Activated T-cell treated with anti-CD3 and anti-CD28 coated beads, Interleukin-2, amount 50 U/mL, for 24 hours (primary cell): ENCODE data around the gene DDI1.
"Not testable (repeated sequence)": the region's sequence is repeated elsewhere in the genome, so short reads cannot be mapped to it uniquely, and the experiment has no call there.

ENCODE experiments used
- DNase-seq: peaks from one replicate; pipeline ENCODE4 v3.0.0-alpha.2; 2020
- H3K27ac Mint-ChIP-seq: 2 replicates; pipeline ENCODE4 v1.8.0; 2020; ENCODE audit warnings: mild to moderate bottlenecking, mixed read lengths
- H3K27me3 Mint-ChIP-seq: 2 replicates; pipeline ENCODE4 v1.8.0; 2020; ENCODE audit warnings: mixed read lengths
- H3K36me3 Mint-ChIP-seq: 2 replicates; pipeline ENCODE4 v1.8.0; 2020; ENCODE audit warnings: low read depth, mixed read lengths
- H3K4me1 Mint-ChIP-seq: 2 replicates; pipeline ENCODE4 v1.8.0; 2020; ENCODE audit warnings: low read depth, mixed read lengths
- H3K4me3 Mint-ChIP-seq: 2 replicates; pipeline ENCODE4 v1.8.0; 2020; ENCODE audit warnings: mild to moderate bottlenecking, moderate library complexity, mixed read lengths
- H3K9me3 Mint-ChIP-seq: 2 replicates; pipeline ENCODE4 v1.8.0; 2020; ENCODE audit warnings: mixed read lengths

DDI1 gene

GRCh38 chr11:104011044-104011443 is 25.4 kb upstream of the DDI1 start:
- H3K9me3 Mint-ChIP-seq = no peaks in the 10 kb centered on the region
- peaks cover 2% of the 10 kb centered on the region for H3K4me1 Mint-ChIP-seq
- H3K27me3 Mint-ChIP-seq = no peaks in the 10 kb centered on the region
- no peak for DNase-seq
- no peak overlapping the region for H3K4me3 Mint-ChIP-seq
- no peaks in the 10 kb centered on the region for H3K36me3 Mint-ChIP-seq
- H3K27ac Mint-ChIP-seq = no peak overlapping the region

- Mint-ChIP-seq H3K4me1 (peaks cover 3% of the 10 kb centered on the region), H3K4me3 (no peak overlapping the region), H3K27ac (no peak overlapping the region), H3K27me3 (no peaks in the 10 kb centered on the region), H3K9me3 (no peaks in the 10 kb centered on the region), H3K36me3 (no peaks in the 10 kb centered on the region)
- DNase-seq = no peak
Measured at GRCh38 chr11:104015649-104016415, 20.6 kb upstream of the DDI1 start.

GRCh38 chr11:104024572-104024971 is 11.9 kb upstream of the DDI1 start:
- H3K27ac Mint-ChIP-seq = no peak overlapping the region
- H3K9me3 Mint-ChIP-seq = no peaks in the 10 kb centered on the region
- no peaks in the 10 kb centered on the region for H3K4me1 Mint-ChIP-seq
- no peak overlapping the region for H3K4me3 Mint-ChIP-seq
- no peaks in the 10 kb centered on the region for H3K27me3 Mint-ChIP-seq
- H3K36me3 Mint-ChIP-seq = no peaks in the 10 kb centered on the region
- DNase-seq = no peak

- Mint-ChIP-seq H3K9me3 (no peaks in the 10 kb centered on the region), H3K27me3 (no peaks in the 10 kb centered on the region), H3K27ac (no peak overlapping the region), H3K4me1 (no peaks in the 10 kb centered on the region), H3K4me3 (no peak overlapping the region), H3K36me3 (no peaks in the 10 kb centered on the region)
- no peak for DNase-seq
Measured at GRCh38 chr11:104028476-104029263, 7.8 kb upstream of the DDI1 start.

- Mint-ChIP-seq H3K36me3 (no peaks in the 10 kb centered on the region), H3K27me3 (no peaks in the 10 kb centered on the region), H3K27ac (no peak overlapping the region), H3K4me1 (no peaks in the 10 kb centered on the region), H3K4me3 (no peak overlapping the region), H3K9me3 (no peaks in the 10 kb centered on the region)
- DNase-seq = no peak
Measured at GRCh38 chr11:104033134-104033533, 3.3 kb upstream of the DDI1 start.

GRCh38 chr11:104033561-104033960 is 2.9 kb upstream of the DDI1 start:
- Mint-ChIP-seq H3K4me1 (no peaks in the 10 kb centered on the region), H3K9me3 (no peaks in the 10 kb centered on the region), H3K4me3 (no peak overlapping the region), H3K36me3 (no peaks in the 10 kb centered on the region), H3K27ac (no peak overlapping the region), H3K27me3 (no peaks in the 10 kb centered on the region)
- no peak for DNase-seq

- Mint-ChIP-seq H3K36me3 (no peaks in the 10 kb centered on the region), H3K4me1 (no peaks in the 10 kb centered on the region), H3K4me3 (no peak overlapping the region), H3K9me3 (no peaks in the 10 kb centered on the region), H3K27me3 (no peaks in the 10 kb centered on the region), H3K27ac (no peak overlapping the region)
- DNase-seq = no peak
Measured at GRCh38 chr11:104036995-104037394, 555 bp downstream of the DDI1 start.

GRCh38 chr11:104041792-104042191 is 5.4 kb downstream of the DDI1 start:
- no peaks in the 10 kb centered on the region for H3K9me3 Mint-ChIP-seq
- H3K27ac Mint-ChIP-seq = no peak overlapping the region
- H3K36me3 Mint-ChIP-seq = no peaks in the 10 kb centered on the region
- H3K27me3 Mint-ChIP-seq = no peaks in the 10 kb centered on the region
- no peak for DNase-seq
- H3K4me3 Mint-ChIP-seq = no peak overlapping the region
- H3K4me1 Mint-ChIP-seq = no peaks in the 10 kb centered on the region

- DNase-seq = no peak
- no peaks in the 10 kb centered on the region for H3K4me1 Mint-ChIP-seq
- no peak overlapping the region for H3K27ac Mint-ChIP-seq
- no peaks in the 10 kb centered on the region for H3K36me3 Mint-ChIP-seq
- H3K9me3 Mint-ChIP-seq = no peaks in the 10 kb centered on the region
- H3K27me3 Mint-ChIP-seq = no peaks in the 10 kb centered on the region
- no peak overlapping the region for H3K4me3 Mint-ChIP-seq
Measured at GRCh38 chr11:104043142-104043541, 6.7 kb downstream of the DDI1 start.

GRCh38 chr11:104043678-104044239 is 7.3 kb downstream of the DDI1 start:
- no peak for DNase-seq
- H3K36me3 Mint-ChIP-seq = no peaks in the 10 kb centered on the region
- H3K4me3 Mint-ChIP-seq = no peak overlapping the region
- no peaks in the 10 kb centered on the region for H3K27me3 Mint-ChIP-seq
- H3K4me1 Mint-ChIP-seq = no peaks in the 10 kb centered on the region
- H3K9me3 Mint-ChIP-seq = no peaks in the 10 kb centered on the region
- no peak overlapping the region for H3K27ac Mint-ChIP-seq

GRCh38 chr11:104046331-104046730 is 9.9 kb downstream of the DDI1 start:
- Mint-ChIP-seq H3K36me3 (no peaks in the 10 kb centered on the region), H3K27me3 (no peaks in the 10 kb centered on the region), H3K4me3 (no peak overlapping the region), H3K27ac (no peak overlapping the region), H3K9me3 (no peaks in the 10 kb centered on the region), H3K4me1 (no peaks in the 10 kb centered on the region)
- no peak for DNase-seq

- not testable (repeated sequence) for H3K27ac Mint-ChIP-seq, H3K4me1 Mint-ChIP-seq, H3K4me3 Mint-ChIP-seq, H3K36me3 Mint-ChIP-seq, H3K9me3 Mint-ChIP-seq, DNase-seq, H3K27me3 Mint-ChIP-seq
Measured at GRCh38 chr11:104046858-104047257, 10.4 kb downstream of the DDI1 start.

GRCh38 chr11:104049116-104049515 is 12.7 kb downstream of the DDI1 start:
- Mint-ChIP-seq H3K27me3 (no peaks in the 10 kb centered on the region), H3K4me1 (no peaks in the 10 kb centered on the region), H3K4me3 (no peak overlapping the region), H3K36me3 (no peaks in the 10 kb centered on the region), H3K9me3 (no peaks in the 10 kb centered on the region), H3K27ac (no peak overlapping the region)
- DNase-seq = no peak

- no peaks in the 10 kb centered on the region for H3K36me3 Mint-ChIP-seq
- peaks cover 2% of the 10 kb centered on the region for H3K27me3 Mint-ChIP-seq
- H3K9me3 Mint-ChIP-seq = no peaks in the 10 kb centered on the region
- H3K27ac Mint-ChIP-seq = no peak overlapping the region
- no peaks in the 10 kb centered on the region for H3K4me1 Mint-ChIP-seq
- H3K4me3 Mint-ChIP-seq = no peak overlapping the region
- DNase-seq = no peak
Measured at GRCh38 chr11:104051778-104052177, 15.3 kb downstream of the DDI1 start.
